ENCODE results near the gene LRRC14B.

The LRRC14B gene

DNA sequence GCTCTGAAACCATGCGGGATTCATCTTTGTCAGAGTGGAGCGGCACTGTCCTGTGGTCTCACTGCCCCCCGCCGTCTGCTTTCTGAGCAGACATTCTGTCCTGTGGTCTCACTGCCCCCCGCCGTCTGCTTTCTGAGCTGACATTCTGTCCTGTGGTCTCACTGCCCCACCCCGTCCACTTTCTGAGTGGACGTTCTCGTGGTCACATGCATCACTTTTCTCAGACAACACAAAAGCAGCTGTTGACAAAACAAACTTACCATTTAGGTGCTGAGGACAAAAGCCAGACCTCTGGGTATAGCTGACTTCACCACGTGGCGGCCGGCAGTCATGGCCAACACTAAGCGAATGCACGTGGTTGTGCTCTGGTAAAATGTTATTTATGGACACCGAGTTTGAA is 2.8 kb downstream of the LRRC14B start:
- no peak for DNase-seq

DNA sequence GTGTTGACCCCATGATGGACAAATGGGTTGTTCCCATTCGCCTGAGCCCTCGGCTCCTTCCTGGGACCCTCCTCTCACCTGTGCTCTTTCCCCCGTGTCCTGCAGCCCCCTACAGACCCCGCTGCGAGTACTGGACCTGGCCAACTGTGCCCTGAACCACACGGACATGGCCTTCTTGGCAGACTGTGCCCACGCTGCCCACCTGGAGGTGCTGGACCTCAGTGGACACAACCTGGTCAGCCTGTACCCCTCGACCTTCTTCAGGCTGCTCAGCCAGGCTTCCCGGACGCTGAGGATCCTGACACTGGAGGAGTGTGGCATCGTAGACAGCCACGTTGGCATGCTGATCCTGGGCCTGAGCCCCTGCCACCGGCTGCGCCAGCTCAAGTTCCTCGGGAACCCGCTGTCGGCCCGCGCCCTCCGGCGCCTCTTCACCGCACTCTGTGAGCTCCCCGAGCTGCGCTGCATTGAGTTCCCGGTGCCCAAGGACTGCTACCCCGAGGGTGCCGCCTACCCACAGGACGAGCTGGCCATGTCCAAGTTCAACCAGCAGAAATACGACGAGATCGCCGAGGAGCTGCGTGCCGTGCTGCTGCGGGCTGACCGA is 3.4 kb downstream of the LRRC14B start:
- no peak for DNase-seq

GRCh38 chr5:195401-196160 is 4.3 kb downstream of the LRRC14B start:
- no peak for DNase-seq

- DNase-seq: no peak
These were observed 5.1 kb downstream of the LRRC14B start for GRCh38 chr5:196350-196749.

- DNase-seq: peak; percentile 19
These were observed 5.7 kb downstream of the LRRC14B start for GRCh38 chr5:197031-197430.

GRCh38 chr5:197892-198489 is 6.7 kb downstream of the LRRC14B start:
- DNase-seq: no peak

GRCh38 chr5:198516-199196 is 7.4 kb downstream of the LRRC14B start:
- no peak for DNase-seq

DNA sequence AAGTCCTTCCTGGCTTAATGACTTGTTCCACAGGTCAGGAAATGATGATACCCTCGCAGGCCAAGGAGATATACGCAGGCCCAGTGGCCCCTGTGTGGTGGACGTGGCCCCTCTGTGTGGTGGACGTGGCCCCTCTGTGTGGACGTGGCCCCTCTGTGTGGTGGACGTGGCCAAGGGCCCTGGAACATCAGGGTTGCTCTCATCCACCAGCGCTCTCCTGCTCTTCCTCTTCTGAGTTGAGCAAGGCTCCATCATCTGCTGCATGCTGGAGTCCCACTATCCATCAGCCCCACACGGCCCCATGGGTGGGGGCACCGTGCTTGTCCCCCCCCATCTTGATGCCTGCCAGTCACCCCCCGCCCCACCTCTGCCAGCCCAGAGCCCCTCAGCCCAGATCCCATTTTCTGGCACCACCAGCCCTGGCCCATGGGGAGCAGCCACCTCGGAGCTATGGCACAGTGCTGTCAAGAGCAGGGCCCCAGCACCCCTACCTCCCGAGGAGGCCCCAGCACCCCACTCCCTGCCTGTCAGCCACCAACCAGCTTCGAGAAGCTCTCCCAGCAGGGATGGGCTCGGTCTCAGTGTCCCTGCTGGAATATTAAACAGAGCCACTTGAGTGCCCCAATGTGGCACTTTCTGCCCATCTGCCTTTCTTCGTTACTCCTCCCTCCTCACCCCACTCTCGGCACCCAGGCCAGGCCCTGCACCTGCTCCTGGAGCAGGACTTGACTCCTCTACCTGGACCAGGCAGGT is 8.1 kb downstream of the LRRC14B start:
- DNase-seq: no peak

GRCh38 chr5:199950-200645 is 8.8 kb downstream of the LRRC14B start:
- DNase-seq: no peak

DNA sequence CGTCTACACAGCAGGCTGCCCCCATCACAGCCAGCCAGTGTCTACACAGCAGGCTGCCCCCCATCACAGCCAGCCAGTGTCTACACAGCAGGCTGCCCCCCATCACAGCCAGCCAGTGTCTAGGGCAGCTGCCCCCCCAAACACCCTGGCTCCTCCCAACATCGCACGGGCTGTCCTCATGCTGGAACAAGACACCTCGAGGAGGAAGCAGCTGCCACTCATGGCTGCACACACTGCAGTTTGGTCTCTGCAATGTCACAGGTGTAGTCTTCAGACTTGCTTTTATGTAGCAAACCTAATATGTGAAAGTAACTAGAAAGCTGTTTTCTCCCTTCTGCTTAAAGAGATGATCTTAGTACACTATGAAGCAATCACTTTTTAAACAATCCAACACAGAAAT is 9.7 kb downstream of the LRRC14B start:
- no peak for DNase-seq

DNA sequence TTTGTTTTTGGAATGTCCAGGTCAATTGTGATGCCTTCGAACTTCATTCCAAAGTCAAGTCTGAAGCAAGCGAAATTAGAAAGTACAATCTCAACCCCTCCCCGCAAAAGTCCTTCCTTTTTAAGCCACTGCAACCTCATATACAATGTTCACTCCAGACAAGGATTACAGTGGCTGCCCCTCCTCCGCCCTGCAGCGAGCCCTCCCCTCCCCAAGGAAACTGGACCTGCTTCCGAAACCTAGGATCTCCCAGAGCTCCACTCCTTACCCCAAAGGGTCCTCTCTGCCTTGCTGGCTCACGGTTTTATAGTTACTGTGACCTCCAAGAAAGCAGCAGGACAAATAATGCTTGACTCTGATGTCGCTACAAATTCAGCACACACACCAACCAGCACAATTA is 10.4 kb downstream of the LRRC14B start:
- DNase-seq: no peak

GRCh38 chr5:203246-203930 is 12.1 kb downstream of the LRRC14B start:
- DNase-seq: no peak

DNA sequence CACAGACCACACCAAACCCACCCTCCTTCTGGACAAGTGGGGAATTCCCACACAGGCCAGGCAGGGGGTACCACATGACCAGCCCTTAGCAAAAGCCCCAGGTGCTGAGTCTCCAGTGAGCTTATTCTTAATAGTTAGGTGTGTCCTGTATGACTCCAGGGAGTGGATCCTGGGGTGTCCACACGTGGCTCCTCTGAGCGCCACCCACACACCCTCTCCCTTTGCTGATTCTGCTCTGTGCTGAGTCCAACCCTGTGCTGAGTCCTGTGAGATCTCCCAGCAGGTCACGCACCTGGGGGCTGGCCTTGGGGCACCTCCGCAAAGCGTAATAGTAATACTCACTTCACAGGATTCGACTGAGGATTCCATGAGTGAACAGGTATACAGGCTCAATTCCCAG is 12.7 kb downstream of the LRRC14B start:
- DNase-seq: no peak

DNA sequence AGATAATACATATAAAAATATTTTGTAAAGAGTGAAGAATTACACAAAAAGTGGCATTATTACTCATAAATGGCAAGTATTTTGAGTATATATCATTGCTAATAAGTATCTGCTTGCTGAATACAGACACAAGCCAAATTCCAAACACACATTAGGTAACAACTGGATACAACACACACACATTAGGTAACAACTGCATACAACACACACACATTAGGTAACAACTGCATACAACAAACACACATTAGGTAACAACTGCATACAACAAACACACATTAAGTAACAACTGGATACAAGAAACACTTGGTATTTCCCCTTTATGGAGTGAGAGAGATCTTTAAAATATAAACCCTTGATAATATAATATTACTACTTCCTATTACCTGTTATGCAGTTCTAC is 13.2 kb downstream of the LRRC14B start:
- DNase-seq: no peak

DNA sequence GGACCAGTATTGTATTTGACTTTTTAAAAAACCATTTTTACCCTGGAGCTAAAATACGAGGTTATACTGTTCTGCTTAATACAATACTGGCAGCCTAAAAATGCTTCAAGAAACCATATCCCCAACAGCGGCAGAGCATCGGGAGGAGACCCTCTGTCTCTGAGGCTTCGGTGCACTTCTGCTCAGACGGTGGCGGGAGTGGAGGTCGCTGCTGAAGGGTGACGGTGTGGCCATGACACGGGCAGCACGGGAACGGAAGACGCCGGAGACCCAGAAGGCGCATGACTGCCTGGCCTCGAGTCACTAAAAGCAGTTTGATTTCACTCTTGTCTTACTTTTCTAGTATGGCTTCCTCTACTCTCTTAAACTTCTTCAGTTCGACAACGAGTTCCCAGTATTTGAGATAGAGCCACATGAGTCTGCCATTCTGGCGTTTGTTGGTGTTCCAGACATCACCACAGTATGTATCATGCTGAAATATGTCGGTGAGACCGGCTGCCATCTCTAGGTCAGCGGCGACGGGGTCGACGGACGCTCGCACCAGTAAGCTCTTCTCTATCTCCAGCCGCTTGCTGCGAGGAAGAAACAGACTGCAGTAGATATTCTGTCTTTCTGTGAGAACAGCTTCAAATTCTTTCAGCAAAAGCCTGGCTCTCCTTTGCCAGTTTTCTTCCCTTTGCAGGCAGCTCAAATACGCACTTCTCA is 13.8 kb downstream of the LRRC14B start:
- no peak for DNase-seq

DNA sequence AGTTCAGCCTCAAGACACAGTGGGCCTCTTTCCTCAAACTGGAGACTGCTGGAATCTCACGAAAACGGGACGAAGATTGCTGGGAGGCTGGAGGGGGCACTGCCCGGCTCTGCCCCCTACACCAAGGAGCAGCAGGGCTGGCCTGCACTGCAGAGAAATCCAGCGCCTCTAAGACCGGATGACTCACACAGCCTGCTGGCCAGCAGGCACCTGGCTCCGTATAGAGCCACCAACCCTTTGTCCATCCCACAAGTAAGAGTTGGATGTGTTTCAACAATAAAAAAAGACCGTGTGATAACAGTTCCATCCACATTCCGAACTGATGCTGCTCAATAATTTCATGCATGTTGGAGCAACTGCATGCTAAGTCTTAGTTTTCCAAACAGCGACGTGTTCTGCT is 15.1 kb downstream of the LRRC14B start:
- DNase-seq: no peak

- no peak for DNase-seq
These were observed 15.7 kb downstream of the LRRC14B start for GRCh38 chr5:206927-207536.

GRCh38 chr5:207599-207998 is 16.3 kb downstream of the LRRC14B start:
- no peak for DNase-seq

DNA sequence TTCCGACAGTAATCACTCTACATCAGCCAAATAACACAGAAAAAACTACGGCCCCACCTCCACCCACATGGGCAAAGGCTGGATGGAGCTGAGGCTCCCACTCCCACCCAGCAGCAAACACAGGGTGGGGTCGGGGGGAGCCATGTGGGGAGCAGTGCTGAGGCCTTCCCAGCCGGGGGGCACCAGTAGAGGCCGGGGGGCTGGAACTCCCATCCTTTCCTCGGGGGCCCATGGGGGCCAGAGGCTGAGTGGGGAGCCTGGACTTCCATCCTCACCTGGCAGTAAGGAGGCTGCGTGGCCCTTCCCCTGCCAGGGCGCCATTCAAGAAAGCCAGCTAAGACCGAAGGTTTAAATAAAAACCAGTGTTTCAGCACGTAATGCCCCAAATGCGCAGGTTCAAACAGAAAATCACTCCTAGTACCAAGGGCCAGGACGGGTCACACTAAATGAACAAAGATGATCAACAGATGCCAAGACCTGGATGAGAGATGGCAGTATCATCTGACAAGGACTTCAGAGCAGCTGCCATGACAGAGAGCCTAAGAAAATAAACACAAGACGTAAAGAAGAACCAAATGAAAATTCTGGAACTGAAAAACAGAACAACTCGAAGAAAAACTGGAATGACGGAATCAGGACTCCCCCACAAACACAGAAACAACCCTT is 17.3 kb downstream of the LRRC14B start:
- no peak for DNase-seq

DNA sequence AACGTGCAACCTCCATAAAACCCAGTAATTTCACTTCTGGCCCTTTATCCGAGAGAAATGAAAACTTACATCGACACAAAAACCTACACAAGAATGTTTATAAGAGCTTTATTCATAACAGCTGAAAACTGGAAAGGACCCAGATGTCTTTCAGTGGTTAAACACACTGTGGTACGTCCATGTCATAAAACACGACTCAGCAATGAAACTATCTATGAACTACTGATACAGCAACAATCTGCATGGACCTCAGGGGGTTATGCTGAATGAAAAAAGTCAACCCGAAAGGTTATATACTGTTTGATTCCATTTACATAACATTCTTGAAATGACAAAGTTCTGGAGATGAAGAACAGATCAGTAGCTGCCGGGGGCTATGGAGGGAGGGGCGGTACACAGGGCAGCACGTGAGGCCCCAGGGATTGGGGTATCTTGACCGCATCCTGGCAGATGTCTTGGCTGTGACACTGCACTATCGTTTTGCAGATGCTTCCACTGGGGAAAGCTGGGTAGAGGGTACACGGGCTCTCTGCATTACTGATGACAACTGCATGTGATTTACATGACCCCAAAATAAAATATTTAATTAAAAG is 22.6 kb downstream of the LRRC14B start:
- no peak for DNase-seq

Data from DMS53 (cell line).